ENCODE measurements around the gene FAM241A.
"Not testable (repeated sequence)": the region's sequence is repeated elsewhere in the genome, so short reads cannot be mapped to it uniquely, and the experiment has no call there.

FAM241A gene

DNA sequence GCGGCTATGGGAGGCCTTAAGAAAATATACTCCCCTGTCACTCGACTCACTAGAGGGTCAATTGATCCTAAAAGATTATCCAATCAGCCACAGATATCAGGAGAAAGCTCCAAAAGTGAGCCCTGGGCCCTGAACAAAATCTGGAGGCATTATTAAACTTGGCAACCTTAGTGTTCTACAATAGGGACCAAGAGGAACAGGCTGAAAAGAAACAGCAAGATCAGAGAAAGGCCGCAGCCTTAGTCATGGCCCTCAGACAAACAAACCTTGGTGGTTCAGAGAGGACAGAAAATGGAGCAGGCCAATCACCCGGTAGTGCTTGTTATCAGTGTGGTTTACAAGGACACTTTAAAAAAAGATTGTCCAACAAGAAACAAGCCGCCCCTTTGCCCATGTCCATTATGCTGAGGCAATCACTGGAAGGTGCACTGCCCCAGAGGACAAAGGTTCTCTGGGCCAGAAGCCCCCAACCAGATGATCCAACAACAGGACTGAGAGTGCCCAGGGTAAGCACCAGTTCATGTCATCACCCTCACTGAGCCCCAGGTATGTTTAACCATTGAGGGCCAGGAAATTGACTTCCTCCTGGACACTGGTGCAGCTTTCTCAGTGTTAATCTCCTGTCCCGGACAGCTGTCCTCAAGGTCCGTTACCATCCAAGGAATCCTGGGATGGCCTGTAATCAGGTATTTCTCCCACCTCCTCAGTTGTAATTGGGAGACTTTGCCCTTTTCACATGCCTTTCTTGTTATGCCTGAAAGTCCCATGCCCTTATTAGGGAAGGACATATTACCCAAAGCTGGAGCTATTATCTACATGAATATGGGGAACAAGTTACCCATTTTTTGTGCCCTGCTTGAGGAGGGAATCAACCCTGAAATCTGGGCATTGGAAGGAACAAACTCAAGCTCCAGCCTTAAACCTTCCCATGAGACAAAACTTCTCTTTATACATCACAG lies 63.2 kb downstream of the FAM241A start:
- in situ Hi-C loops (cut with HindIII; ENCODE audit: low sequenced_read_pairs) = not testable (repeated sequence)

GRCh38 chr4:112210777-112211176 lies 65.5 kb downstream of the FAM241A start:
- in situ Hi-C loops (cut with HindIII; ENCODE audit: low sequenced_read_pairs) = no loop called here

- in situ Hi-C loops (cut with HindIII; ENCODE audit: low sequenced_read_pairs) = no loop called here
These were observed 67.8 kb downstream of the FAM241A start for GRCh38 chr4:112213091-112213490.

GRCh38 chr4:112213856-112214255 lies 68.6 kb downstream of the FAM241A start:
- in situ Hi-C loops (cut with HindIII; ENCODE audit: low sequenced_read_pairs) = no loop called here

DNA sequence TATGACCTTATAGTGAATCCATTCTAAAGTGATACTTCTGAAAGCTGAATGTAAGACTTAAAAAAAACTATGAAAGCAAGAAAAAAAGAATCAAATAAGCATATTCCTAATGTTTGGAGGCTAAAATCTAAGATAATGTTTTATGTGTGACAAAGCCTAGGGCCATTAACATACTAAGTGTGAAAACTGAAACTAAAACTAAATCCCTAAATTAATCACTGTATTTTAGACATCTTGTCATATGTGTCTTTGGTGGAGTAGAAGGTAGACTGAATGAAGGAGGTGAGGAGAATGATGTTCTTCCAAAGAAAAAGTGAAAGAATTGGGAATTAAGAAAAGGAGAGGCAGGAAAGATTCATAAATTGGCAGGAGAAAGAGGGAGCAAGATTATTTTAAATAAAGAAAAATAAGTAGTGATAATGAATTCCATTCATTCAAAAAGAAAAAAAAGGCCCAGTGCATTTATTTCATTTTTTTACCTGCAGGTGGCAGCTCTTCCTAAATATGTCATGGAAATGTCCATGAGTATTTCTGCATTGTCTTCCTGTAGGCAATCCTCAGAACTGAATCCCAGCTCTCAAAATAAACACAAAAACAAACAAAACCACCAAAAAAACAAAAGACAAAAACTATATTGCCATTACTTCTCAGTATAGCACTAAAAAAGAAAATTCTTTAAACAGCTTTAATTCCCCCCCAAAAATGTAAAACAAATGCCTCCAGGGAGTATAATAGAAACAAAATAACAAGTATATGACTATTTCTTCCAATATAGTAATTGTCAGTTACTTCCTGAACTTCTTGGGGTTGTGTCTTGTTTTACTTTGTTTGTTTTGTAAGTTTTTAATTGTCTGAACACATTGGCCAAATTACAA lies 69.4 kb downstream of the FAM241A start:
- in situ Hi-C loops (cut with HindIII; ENCODE audit: low sequenced_read_pairs) = loop anchor here (5.0 kb wide), 1 partner anchor 32 kb away; no protein-coding TSS in a partner anchor

GRCh38 chr4:112219826-112220366 lies 74.6 kb downstream of the FAM241A start:
- in situ Hi-C loops (cut with HindIII; ENCODE audit: low sequenced_read_pairs) = loop anchor here (5.0 kb wide), 1 partner anchor 38 kb away; no protein-coding TSS in a partner anchor

DNA sequence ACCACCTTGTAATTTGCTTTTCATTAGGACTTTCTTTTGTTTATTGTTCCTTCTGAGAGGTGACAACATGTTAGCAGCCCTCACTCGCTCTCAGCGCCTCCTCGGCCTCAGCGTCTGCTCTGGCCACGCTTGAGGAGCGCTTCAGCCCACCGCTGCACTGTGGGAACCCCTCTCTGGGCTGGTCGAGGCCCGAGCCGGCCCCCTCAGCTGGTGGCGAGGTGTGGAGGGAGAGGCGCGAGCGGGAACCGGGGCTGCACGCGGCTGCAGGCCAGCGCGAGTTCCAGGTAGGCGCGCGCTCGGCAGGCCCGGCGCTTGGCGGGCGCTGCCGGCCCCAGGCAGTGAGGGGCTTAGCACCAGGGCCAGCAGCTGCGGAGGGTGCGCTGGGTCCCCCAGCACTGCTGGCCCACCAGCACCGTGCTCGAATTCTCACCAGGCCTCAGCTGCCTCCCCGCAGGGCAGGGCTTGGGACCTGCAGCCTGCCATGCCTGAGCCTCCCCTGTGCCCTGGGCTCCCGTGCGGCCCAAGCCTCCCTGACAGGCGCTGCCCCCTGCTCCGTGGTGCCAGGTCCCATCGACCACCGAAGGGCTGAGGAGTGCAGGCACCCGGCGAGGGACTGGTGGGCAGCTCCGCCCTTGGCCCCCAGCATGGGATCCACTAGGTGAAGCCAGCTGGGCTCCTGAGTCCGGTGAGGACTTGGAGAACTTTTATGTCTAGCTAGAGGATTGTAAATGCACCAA lies 77.1 kb downstream of the FAM241A start:
- in situ Hi-C loops (cut with HindIII; ENCODE audit: low sequenced_read_pairs) = no loop called here

- in situ Hi-C loops (cut with HindIII; ENCODE audit: low sequenced_read_pairs) = no loop called here
These were observed 79.9 kb downstream of the FAM241A start for GRCh38 chr4:112225157-112225556.

- in situ Hi-C loops (cut with HindIII; ENCODE audit: low sequenced_read_pairs) = no loop called here
These were observed 85.9 kb downstream of the FAM241A start for GRCh38 chr4:112230879-112231778.

DNA sequence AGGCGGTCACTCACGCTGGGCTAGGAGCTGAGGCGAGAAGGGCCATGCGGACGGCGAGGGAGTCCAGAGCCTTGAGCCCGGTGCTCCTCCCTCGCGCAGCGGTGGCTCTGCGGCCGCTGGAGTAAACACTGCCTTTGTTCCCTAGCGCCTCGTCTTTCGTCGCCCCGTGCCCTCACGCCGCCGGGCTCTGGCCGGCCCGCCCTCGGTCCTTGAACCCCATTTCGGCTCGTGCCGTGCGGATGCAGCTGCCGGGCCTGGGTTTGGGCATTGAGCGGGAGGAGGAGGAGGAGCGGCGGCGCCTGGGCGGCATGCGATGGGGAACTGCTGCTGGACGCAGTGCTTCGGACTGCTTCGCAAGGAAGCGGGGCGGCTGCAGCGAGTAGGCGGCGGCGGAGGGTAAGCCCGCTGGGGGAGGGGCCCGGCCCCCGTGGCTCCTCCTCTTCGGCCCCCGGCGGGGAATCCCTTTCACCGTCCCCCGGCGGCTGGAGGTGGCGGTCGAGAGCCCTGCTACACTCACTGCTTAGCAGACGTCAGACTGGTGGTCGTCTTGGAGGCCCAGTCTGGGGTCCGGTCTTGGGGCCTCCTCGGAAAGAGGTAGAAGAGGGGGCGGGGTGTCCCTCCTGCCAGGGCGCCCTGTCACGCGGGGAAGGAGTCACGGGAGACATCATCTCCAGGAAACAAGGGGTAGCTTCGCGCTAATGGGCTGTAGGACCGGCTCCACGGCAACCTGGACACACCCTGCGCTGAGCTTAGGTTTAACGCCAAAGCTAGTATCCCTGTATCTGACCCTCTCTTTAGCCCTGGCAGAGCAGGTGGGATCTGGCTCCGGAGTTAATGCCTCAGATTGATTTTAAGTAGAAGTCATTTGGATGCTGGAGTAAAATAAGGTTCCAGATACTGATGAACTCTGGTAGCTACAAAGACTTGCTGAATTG lies 86.8 kb downstream of the FAM241A start, which contains the start of gene AP1AR:
AP1AR (plus strand) TSS at position 9 of the 935 bp plus-strand sequence; CDS start at position 314, 305 bp downstream.
- in situ Hi-C loops (cut with HindIII; ENCODE audit: low sequenced_read_pairs) = no loop called here

GRCh38 chr4:112234952-112235609 lies 89.8 kb downstream of the FAM241A start:
- in situ Hi-C loops (cut with HindIII; ENCODE audit: low sequenced_read_pairs) = no loop called here

- in situ Hi-C loops (cut with HindIII; ENCODE audit: low sequenced_read_pairs) = no loop called here
These were observed 90.8 kb downstream of the FAM241A start for GRCh38 chr4:112236040-112236439.

GRCh38 chr4:112238833-112239232 lies 93.6 kb downstream of the FAM241A start:
- in situ Hi-C loops (cut with HindIII; ENCODE audit: low sequenced_read_pairs) = no loop called here
